Inferior parietal cortex (tissue), 1 donor: Measurements from ENCODE around the gene COL25A1.
A peak's percentile ranks its signal among the peaks of the same experiment; 100 is the strongest.

Source experiments
- DNase-seq: peaks from one replicate; pipeline ENCODE4 v3.0.0-alpha.2; 2016; ENCODE audit errors: extremely low spot score

The COL25A1 gene

GRCh38 chr4:108867476-108867875 is 435.0 kb downstream of the COL25A1 start:
- no peak for DNase-seq

GRCh38 chr4:108861334-108861733 is 441.1 kb downstream of the COL25A1 start:
- DNase-seq = no peak

GRCh38 chr4:108854786-108855185 is 447.7 kb downstream of the COL25A1 start:
- no peak for DNase-seq

- no peak for DNase-seq
Measured at GRCh38 chr4:108852691-108853090, 449.8 kb downstream of the COL25A1 start.

GRCh38 chr4:108851366-108851765 is 451.1 kb downstream of the COL25A1 start:
- DNase-seq = no peak

- DNase-seq = no peak
Measured at GRCh38 chr4:108850219-108850649, 452.2 kb downstream of the COL25A1 start.

GRCh38 chr4:108849611-108850168 is 452.8 kb downstream of the COL25A1 start:
- no peak for DNase-seq

- no peak for DNase-seq
Measured at GRCh38 chr4:108846568-108846967, 455.9 kb downstream of the COL25A1 start.

- DNase-seq = no peak
Measured at GRCh38 chr4:108840426-108840975, 462.0 kb downstream of the COL25A1 start.

GRCh38 chr4:108839333-108839732 is 463.1 kb downstream of the COL25A1 start:
- DNase-seq = no peak

- no peak for DNase-seq
Measured at GRCh38 chr4:108838451-108838850, 464.0 kb downstream of the COL25A1 start.

- DNase-seq = peak; percentile 67
Measured at GRCh38 chr4:108834835-108835384, 467.5 kb downstream of the COL25A1 start.

GRCh38 chr4:108834166-108834834 is 468.2 kb downstream of the COL25A1 start:
- no peak for DNase-seq

GRCh38 chr4:108833046-108833445 is 469.4 kb downstream of the COL25A1 start:
- no peak for DNase-seq

- DNase-seq = no peak
Measured at GRCh38 chr4:108831886-108832285, 470.6 kb downstream of the COL25A1 start.

- DNase-seq = no peak
Measured at GRCh38 chr4:108831291-108831690, 471.2 kb downstream of the COL25A1 start.

- DNase-seq = no peak
Measured at GRCh38 chr4:108830509-108831244, 471.8 kb downstream of the COL25A1 start.

GRCh38 chr4:108829966-108830492 is 472.4 kb downstream of the COL25A1 start:
- no peak for DNase-seq

GRCh38 chr4:108828620-108829019 is 473.8 kb downstream of the COL25A1 start:
- no peak for DNase-seq

- no peak for DNase-seq
Measured at GRCh38 chr4:108825737-108826136, 476.7 kb downstream of the COL25A1 start.

- no peak for DNase-seq
Measured at GRCh38 chr4:108821351-108821930, 481.0 kb downstream of the COL25A1 start.
